ENCODE data around the gene SHOC2. TPM values are rescaled to one million over a fixed set of nuclear protein-coding genes. Genes with fewer than 3 reads are reported as not detected.

Gene SHOC2
- total RNA-seq, 1 experiment from 2014 or later = 23.7 TPM

DNA sequence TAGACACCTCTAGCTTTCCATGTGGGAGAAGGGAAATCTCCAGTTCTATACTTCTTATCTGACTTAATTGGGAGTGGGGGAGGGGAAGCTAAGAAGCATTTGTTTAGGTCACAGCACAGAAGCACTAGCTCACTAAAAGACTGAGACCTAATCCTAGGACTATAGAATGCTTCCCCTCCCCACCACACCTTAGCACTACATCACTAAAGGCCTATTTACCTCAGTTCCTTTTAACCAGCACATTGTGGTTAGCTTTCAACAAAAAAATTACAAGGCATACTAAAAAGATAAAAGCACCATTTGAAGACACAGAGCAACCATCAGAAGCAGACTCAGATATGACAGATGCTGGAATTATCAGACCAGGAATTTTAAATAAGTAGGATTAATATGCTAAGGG is 103.7 kb downstream of the SHOC2 start:
- Histone ChIP-seq H2BK120ac (ENCODE audit: low read depth, low read length, poor library complexity, severe bottlenecking) (no peak overlapping the region), H3K18ac (ENCODE audit: insufficient read length, low read depth, low read length) (no peak overlapping the region), H2BK12ac (ENCODE audit: insufficient read length, low read depth, low read length) (no peak overlapping the region), H2AFZ (ENCODE audit: low read length) (no peak overlapping the region), H2BK20ac (ENCODE audit: low read depth, low read length, poor library complexity, severe bottlenecking) (no peak overlapping the region), H3K4ac (ENCODE audit: low read depth, low read length) (no peak overlapping the region), H3K9me3 (ENCODE audit: control insufficient read depth, low read depth, low read length) (no peaks in the 10 kb centered on the region), H2BK5ac (ENCODE audit: insufficient read length, low read length) (no peak overlapping the region), H4K91ac (ENCODE audit: insufficient read length, low read depth, low read length) (no peak overlapping the region), H3K79me1 (ENCODE audit: insufficient read depth, low read depth, low read length, poor library complexity, severe bottlenecking) (no peaks in the 10 kb centered on the region), H3K4me1 (ENCODE audit: insufficient read depth, low read length) (no peaks in the 10 kb centered on the region), H3K79me2 (ENCODE audit: insufficient read depth, low read length) (no peaks in the 10 kb centered on the region), H3T11ph (ENCODE audit: low read length) (no peak overlapping the region), H3K23me2 (ENCODE audit: insufficient read length, low read depth, low read length, poor library complexity, severe bottlenecking) (no peaks in the 10 kb centered on the region), H2BK15ac (ENCODE audit: low read depth, low read length) (no peak overlapping the region), H3K27ac (ENCODE audit: insufficient read length, low read depth, low read length) (no peak overlapping the region), H4K8ac (replicated peaks; ENCODE audit: insufficient read length, low read depth, low read length) (no peak overlapping the region), H4K5ac (ENCODE audit: insufficient read length, low read depth, low read length) (no peak overlapping the region), H3K27me3 (ENCODE audit: insufficient read depth, low read length) (no peaks in the 10 kb centered on the region), H2AK5ac (ENCODE audit: insufficient read length, low read length) (no peak overlapping the region), H3K23ac (ENCODE audit: insufficient read length, low read depth, low read length) (no peak overlapping the region), H3K4me2 (ENCODE audit: insufficient read depth, insufficient read length, low read length) (no peak overlapping the region), H4K20me1 (ENCODE audit: control insufficient read depth, insufficient read depth, insufficient read length) (no peaks in the 10 kb centered on the region), H3K14ac (ENCODE audit: insufficient read depth, low read length) (no peak overlapping the region), H3K56ac (ENCODE audit: insufficient read length, low read depth, low read length) (no peak overlapping the region), H3K9ac (ENCODE audit: extremely low read depth, insufficient read length, low read length) (no peak overlapping the region)
- peaks cover 10 to 41% (median 39%) of the 10 kb centered on the region in 3 experiments for H3K36me3 Mint-ChIP-seq (ENCODE audit: insufficient read depth in 1 of 3, low read depth in 3 of 3)
- peaks cover 6 to 27% of the 10 kb centered on the region in 2 experiments; a peak in 3 of 5 replicates for H3K9me3 Mint-ChIP-seq
- DNase-seq = no peak
- no peak overlapping the region for H3K4me3 Mint-ChIP-seq
- no peaks in the 10 kb centered on the region for H3K4me1 Mint-ChIP-seq
- no peak overlapping the region for H3K27ac Mint-ChIP-seq
- TF ChIP-seq, protein P1, sequence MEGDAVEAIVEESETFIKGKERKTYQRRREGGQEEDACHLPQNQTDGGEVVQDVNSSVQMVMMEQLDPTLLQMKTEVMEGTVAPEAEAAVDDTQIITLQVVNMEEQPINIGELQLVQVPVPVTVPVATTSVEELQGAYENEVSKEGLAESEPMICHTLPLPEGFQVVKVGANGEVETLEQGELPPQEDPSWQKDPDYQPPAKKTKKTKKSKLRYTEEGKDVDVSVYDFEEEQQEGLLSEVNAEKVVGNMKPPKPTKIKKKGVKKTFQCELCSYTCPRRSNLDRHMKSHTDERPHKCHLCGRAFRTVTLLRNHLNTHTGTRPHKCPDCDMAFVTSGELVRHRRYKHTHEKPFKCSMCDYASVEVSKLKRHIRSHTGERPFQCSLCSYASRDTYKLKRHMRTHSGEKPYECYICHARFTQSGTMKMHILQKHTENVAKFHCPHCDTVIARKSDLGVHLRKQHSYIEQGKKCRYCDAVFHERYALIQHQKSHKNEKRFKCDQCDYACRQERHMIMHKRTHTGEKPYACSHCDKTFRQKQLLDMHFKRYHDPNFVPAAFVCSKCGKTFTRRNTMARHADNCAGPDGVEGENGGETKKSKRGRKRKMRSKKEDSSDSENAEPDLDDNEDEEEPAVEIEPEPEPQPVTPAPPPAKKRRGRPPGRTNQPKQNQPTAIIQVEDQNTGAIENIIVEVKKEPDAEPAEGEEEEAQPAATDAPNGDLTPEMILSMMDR (conservative IDR thresholded peaks at IDR 0.05) = no peak
- no peaks in the 10 kb centered on the region for H3K27me3 Mint-ChIP-seq (ENCODE audit: low read depth)
